GM18526 (cell line): ENCODE results near the gene KIAA1614.

ENCODE experiments used
- POLR2A ChIP-seq: IDR thresholded peaks from 3 replicates; pipeline ENCODE4 v1.6.1; 2011; ENCODE audit not compliant: insufficient read length; ENCODE audit errors: extremely low read depth

KIAA1614 gene

DNA sequence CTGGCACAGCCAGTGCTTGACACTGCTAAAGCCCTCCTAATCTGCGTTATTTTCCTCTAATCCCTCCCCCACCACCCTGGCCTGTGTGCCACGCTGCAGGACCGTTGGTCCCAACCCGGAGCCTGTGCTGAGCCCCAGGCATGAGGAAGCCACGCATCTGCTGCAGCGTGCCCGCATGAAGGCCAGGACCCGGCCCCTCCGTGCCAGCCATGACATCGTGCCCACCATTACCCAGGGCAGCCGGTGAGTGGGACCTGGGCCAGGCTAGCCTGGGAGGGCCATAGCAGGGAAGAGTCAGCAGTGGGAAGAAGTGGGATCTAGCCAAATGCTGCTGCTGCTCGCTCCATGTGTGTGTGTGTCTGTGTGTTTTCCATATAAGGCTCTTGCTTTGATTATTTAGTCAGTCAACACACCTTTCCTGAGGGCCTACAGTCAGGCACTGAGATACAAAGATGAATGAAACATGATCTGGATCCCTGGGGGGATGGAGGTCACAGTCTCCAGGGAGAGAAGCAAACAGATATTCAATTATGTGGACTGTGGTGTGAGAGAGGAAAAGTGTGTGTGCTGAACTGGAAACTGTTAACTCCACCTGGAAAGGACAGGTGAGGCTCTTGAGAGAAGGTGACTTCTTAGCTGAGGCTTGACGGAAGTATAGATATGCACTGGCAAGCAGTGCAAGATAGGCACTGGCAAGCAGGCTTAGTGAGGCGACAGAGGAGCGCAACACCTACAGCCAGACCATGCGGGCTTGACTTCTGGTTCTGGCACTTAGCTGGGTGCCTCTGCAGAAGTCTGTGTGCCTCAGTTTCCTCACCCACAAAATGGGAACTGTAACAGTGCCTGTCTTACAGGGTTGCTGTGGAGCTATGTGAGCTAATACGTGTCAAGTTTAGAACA lies 15.9 kb downstream of the KIAA1614 start:
- no peak for TF ChIP-seq POLR2A

DNA sequence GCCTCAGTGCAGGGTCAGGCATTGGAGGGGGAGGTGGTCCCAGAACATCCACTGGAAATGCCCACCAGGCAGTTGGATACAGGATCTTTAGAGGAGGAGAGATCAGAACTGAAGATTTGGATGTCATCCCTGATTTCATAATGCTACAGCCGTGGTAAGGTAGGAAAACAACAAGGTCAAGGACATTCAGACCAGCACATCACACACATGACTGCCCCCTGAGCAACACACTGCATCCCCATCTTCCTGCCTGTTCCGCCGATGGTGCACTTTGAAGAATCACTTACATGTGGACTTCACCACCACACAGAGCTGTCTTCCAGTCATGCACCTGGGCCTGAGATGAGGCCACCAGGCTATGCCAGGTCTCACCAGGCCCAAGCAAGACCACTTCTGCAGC lies 16.7 kb downstream of the KIAA1614 start:
- no peak for TF ChIP-seq POLR2A

DNA sequence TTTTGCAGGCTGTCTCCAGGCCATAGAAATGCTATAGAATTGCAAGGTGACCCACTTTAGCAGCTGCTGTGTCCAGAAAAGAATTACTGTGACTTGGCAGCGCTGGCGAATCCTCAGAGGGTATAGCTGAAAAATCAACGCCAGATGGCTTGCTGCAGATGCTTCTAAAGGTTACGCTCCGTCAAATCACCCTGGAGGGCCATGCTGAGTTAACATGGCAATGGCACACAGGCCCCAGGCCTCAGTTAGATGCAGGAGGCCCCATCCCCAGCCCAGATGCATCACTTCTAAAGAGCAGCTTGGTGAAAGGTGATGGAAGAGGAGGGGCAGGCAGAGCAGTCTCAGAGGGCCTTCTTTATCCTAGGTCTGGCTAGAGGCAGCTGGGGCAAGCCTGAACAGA lies 18.0 kb downstream of the KIAA1614 start:
- no peak for TF ChIP-seq POLR2A

DNA sequence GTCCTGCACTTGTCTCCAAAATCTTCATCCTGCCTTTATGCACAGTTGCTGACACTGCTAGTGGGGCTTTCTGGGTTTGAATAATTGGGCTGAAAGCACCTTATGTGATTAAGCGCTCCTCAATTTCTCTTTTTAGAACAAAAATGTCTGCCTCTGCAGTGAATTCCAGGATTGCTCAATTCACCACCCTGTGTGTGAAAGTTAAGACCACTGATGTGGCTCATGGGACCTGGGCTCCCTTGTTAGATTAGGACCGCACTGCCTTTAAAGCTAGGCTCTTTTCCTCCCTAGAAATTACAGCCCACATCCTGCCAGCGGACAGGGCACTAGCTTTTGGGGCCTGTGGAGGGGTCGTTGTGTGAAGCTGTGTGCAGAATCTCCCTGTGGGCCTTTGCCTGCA lies 18.8 kb downstream of the KIAA1614 start:
- no peak for TF ChIP-seq POLR2A

DNA sequence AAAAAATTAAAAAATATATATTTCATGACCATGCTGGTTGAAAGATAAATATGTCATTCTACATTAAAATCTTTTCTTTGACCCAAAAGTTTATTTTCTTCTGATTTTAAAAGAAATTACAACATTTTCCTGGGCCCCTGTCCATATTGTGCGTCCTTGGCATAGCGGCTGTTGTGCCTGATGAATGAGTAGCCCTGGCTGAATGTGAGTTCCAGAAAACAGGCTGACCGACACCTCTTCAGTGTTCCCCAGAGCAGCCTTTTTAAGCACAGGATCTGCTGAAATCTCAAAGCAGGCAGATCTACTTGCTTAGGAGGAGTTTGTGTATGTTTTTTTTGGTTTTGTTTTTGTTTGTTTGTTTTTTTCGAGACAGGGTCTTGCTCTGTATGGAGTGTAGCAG lies 19.7 kb downstream of the KIAA1614 start:
- TF ChIP-seq POLR2A = no peak

DNA sequence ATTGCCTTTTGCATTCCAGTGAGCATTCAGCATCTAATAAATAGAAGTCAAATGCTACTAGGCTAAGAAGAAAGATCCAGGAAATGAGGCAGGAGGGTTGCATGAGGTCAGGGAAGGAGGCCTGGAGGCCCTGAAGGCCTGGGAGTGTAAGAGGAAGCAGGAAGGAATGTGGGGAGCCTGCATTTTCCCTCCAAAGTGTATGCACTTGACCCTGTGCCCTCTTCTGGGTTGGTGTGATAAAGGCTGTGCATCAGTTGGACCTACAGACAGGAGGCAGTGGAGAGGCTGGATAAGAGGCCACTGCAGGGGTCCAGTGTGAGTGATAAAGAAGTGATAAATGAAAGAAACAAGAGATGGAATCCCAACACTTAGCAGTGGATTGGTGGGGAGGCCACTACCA lies 20.4 kb downstream of the KIAA1614 start:
- TF ChIP-seq POLR2A = no peak

DNA sequence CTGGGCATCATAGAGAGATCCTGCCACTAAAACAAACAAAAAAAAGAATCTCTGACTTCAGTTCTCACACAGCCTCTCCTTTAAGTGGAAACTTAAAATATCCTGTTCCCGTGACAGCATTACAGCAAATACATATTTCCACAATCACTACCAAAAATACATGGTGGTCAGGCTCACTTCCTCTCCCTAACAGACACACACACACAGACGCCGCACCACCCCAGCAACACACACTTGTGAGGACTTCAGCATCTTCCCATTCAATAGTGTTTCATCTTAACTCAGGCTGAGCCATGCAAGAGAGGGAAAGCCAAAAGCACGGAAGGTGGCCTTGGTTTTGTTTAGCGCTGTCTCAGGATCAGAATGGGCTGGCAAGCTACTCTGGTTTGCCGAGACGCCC lies 21.9 kb downstream of the KIAA1614 start:
- no peak for TF ChIP-seq POLR2A

DNA sequence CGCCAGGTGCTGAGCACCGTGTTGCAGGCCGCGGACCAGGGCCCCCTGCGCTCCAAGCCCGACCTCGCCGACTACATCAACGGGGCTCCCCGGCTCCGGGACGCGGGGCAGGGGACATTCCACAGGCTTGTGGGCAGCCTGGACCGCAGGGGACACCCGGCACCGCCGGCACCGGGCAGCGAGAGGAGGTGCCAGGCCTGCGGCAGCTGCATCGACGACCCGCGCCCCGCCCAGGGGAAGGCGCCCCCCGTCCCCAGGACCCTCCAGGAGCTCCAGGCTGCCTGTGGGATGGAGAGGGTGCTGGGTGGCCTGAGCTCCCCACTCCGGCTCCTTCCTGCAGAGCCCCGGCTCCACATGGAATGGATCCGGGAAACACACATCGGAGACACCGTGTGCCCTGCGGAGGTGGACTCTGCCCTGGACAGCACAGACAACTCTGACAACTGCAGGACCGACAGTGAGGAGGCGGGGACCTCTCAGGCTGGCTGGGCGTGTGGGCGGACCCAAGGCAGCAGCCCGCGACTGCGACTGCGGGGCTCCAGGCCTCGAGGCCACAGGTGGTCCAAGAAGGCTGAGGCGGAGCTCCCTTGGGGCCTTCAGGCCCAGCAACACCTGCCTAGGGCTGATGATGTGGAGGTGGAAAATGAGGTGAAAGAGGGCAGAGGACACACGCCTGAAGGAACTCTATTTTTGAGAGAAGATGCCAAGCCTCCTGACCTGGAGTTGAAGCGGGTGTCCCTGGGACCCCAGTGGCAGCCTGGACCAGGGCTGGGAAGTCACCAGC lies 22.8 kb downstream of the KIAA1614 start:
- TF ChIP-seq POLR2A = no peak

DNA sequence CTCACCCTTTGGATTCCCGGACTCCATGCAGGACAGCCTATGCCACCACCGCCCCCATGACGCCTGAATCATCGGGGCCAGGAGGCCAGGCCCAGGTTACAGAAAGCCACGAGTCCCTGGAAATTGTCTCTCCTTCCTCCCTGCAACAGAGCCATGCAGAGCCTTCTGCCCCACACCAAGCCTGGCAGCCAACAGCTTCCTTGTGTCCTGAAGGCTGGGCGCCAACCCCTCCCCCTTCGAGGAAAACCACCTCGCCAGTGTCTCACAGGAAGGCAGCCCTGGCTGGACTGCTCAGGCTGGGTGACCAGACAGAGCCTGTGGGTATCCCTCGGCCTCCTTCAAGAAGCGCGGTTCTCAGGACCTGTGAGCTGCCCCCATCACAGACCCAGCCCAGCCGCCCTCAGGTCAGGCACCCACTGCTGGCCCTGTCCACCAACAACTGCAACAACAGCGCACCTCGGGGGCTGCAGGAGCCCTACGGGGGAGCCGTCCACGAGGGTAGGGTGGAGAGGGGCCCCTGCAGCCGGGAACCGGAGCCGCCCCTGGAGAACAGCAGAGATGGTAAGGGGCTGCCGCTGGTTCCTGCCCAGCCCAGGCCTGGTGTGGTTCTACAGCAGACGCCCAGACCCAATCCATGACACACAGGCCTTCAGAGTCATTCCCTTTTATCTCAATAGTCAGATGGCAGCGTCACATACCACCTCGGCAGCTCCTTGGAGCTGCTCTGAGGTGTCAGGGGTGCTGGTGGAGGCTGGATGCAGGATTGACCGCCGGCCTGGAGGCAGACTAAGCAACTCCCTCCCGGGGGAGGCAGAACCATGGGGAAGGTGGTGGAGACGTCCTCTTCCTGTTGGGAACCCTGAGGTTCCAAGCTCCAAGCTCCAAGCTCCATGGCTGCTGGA lies 23.7 kb downstream of the KIAA1614 start:
- no peak for TF ChIP-seq POLR2A

DNA sequence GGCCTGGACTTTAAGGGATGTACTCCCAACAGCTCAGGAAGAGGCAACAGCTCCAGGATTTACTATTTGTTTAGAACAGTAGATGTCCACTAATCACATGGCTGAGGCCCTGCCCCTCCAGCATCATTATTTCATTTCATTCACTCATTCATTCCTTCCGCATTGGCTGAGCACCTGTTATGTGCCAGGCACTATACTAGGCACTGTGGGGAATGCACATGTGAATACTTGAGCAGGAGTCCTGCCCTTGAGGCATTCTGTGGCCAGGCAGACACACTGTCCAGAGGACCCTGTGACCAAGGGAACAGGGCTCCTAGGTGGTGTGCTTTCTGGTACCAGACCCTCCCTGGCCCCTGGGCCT lies 24.3 kb downstream of the KIAA1614 start:
- no peak for TF ChIP-seq POLR2A

DNA sequence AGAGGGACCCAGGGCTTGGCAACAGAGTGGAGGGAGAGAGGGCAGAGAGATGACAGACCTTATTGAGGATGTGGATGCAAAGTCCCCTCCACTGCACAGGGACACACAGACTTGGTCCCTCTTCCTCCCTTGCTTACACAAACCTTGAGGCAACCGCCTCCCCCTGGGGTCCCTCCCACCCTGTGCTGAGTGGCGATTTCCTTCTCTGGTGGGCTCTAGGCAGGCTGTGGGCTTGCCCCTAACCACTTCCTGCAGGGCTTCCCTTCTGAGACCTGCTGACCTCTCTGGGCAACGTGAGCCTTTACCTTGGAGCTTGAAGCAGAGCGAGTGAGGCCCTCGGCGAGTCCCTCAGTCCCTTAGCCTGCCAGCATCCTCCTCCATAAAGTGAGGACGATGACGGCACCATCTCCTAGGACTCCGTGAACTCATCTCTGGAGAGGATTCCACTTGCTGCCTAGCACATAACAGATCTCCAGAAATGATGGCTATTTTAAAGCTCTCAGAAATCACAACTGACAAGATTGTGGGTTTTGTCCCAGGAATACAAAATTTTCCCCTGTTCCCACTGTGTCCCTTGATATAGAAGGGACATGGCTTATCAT lies 25.0 kb downstream of the KIAA1614 start:
- no peak for TF ChIP-seq POLR2A

DNA sequence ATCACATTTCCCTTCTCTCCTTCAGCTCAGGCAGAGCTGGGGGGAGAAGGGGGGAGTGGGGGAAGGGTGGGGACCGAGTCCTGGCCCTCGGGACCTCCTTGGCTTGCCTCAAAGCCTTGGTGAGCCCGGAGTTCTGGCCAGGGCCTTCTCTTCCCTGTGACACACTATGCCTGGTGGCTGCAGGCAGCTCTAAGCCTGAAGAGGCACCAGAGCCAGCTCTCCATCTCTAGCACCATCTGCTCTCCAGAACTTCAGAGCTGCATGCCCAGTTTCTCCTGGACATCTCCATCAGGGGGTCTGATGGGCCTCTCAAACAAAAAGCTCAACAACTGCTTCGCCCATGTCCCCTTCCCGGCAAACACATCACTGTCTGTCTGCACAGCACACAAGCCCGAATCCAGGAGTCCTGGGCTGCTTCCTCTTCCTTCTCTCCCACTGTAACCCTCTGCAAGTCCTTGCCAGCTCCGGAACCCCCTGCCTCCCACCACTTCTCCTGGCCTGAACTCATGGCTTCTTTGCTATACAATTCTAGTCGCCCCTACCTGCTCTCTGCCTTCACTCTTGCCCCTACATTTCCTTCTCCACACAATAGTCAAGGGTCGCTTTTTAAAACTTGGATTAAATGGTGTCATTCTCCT lies 26.5 kb downstream of the KIAA1614 start:
- TF ChIP-seq POLR2A = no peak

DNA sequence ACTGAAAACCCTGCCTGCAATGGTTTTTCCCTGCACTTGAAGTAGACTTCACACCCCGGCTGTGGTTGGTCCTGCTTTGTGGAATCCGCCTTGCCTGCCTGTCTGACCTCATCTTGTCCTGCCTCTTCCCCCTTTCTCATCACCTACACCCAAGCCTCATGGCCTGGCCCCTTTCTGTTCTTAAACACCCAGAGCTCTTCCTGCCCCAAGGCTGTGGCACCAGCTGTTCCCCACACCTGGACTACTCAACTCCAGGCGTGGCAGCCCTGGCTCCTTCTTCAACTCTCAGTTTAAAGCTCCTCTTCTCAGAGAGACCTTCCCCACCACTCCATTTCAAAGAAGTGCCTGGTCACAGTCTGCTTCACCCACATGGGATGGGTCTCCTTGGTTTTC lies 27.0 kb downstream of the KIAA1614 start:
- TF ChIP-seq POLR2A = no peak

DNA sequence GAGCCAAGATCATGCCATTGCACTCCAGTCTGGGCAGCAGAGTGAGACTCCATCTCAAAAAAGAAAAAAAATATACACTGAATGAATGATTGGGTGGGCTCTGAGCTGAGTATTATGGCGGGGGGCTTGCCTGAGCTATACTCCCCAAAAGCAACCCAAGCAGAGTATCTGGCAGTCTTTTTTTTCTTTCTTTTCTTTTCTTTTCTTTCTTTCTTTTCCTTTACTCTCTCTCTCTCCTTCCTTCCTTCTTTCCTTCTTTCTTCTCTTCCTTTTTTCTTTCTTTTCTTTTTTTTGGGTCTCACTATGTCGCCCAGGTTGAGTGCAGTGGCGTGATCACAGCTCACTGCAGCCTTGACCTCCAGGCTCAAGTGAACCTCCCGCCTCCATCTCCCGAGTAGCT lies 27.7 kb downstream of the KIAA1614 start:
- no peak for TF ChIP-seq POLR2A
